ENCODE results near the gene SMPX. TPM values are rescaled to one million over a fixed set of nuclear protein-coding genes. Genes with fewer than 3 reads are reported as not detected.

The SMPX gene
- total and polyA plus RNA-seq, 9 of the 15 experiments (the other 6 are each of a cell fraction or from before 2014, with no cell fraction given) = not detected

DNA sequence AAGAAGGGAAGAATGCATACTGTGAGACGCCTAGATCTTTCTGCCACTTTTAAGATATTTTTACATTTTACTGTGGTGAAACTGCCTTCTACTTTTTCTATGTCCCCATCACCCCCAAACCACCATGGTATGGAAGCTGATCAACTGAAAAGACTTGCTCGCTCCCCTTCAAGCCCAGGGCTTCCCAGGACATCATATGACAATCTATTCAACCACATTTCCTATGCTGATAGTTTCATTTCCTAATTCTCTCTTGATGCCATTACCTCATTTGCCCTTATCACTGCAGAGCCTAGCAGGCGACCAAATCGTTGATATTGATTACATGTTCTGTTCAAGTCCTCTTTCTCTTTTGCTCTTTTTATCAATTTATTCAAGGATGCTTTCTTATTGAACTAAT is 59.6 kb downstream of the SMPX start:
- no peak for FAIRE-seq
- Histone ChIP-seq H3K9me1 (ENCODE audit: control insufficient read depth, insufficient read depth, low read length) (no peaks in the 10 kb centered on the region), H3K9ac (ENCODE audit: insufficient read depth in 1 of 2, low read depth in 2 of 2, low read length in 2 of 2) (no peak overlapping the region), H3K27ac (ENCODE audit: extremely low read depth, low read depth, low read length) (no peak overlapping the region), H3K9me3 (replicated peaks; ENCODE audit: control insufficient read depth, insufficient read depth, low read depth, low read length) (no peaks in the 10 kb centered on the region), H3K4me1 (replicated peaks in 1 of 2; ENCODE audit: control insufficient read depth in 2 of 2, insufficient read depth in 2 of 2, low read length in 2 of 2) (no peaks in the 10 kb centered on the region), H2AFZ (ENCODE audit: low read depth, low read length) (no peak overlapping the region), H4K20me1 (replicated peaks; ENCODE audit: control insufficient read depth, insufficient read depth, low read length) (no peaks in the 10 kb centered on the region), H3K79me2 (ENCODE audit: control insufficient read depth, insufficient read depth, low read length) (no peaks in the 10 kb centered on the region), H3K4me2 (ENCODE audit: insufficient read depth, low read length) (no peak overlapping the region), H3K36me3 (ENCODE audit: control insufficient read depth, insufficient read depth, low read length) (no peaks in the 10 kb centered on the region), H3K4me3 (no peak overlapping the region), H3K27me3 (ENCODE audit: control insufficient read depth in 2 of 2, insufficient read depth in 2 of 2, low read length in 2 of 2) (no peaks in the 10 kb centered on the region)
- 0% methylated on average over 3 of the region's 4 CpGs for WGBS (ENCODE audit: insufficient coverage, low coverage, missing lambda C conversion rate)
- CTCF ChIA-PET (ENCODE audit: low intra/inter-chr PET ratio) = no interaction called here
- BruUV-seq (replicated peaks) = no TSS peak
- POLR2A ChIA-PET = no interaction called here
- no peak for ATAC-seq
- no peak for DNase-seq (ENCODE audit: extremely low read depth in 1 of 4, low spot score in 3 of 4)
- TF ChIP-seq RHOXF2B (CRISPR knock-in tag; conservative IDR thresholded peaks at IDR 0.05) (no peak), ZSCAN29 (IDR thresholded peaks at IDR 0.05) (no peak), ZNF707 (CRISPR knock-in tag; conservative IDR thresholded peaks at IDR 0.05) (no peak), FOSL1 (tag; conservative IDR thresholded peaks at IDR 0.05) (no peak), RBM17 (IDR thresholded peaks at IDR 0.05; ENCODE audit: borderline replicate concordance, low read depth, low read length) (no peak), NUFIP1 (IDR thresholded peaks at IDR 0.05; ENCODE audit: partially characterized antibody) (no peak), ZNF140 (CRISPR knock-in tag; IDR thresholded peaks at IDR 0.05) (no peak), HEY1 (CRISPR knock-in tag; IDR thresholded peaks at IDR 0.05; ENCODE audit: borderline replicate concordance) (no peak), SRSF7 (optimal IDR thresholded peaks at IDR 0.05; ENCODE audit: low read depth, low read length) (no peak)
- TF ChIP-seq, protein P1, sequence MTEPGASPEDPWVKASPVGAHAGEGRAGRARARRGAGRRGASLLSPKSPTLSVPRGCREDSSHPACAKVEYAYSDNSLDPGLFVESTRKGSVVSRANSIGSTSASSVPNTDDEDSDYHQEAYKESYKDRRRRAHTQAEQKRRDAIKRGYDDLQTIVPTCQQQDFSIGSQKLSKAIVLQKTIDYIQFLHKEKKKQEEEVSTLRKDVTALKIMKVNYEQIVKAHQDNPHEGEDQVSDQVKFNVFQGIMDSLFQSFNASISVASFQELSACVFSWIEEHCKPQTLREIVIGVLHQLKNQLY (CRISPR knock-in tag; conservative IDR thresholded peaks at IDR 0.05) = no peak
- TF ChIP-seq, protein P2, sequence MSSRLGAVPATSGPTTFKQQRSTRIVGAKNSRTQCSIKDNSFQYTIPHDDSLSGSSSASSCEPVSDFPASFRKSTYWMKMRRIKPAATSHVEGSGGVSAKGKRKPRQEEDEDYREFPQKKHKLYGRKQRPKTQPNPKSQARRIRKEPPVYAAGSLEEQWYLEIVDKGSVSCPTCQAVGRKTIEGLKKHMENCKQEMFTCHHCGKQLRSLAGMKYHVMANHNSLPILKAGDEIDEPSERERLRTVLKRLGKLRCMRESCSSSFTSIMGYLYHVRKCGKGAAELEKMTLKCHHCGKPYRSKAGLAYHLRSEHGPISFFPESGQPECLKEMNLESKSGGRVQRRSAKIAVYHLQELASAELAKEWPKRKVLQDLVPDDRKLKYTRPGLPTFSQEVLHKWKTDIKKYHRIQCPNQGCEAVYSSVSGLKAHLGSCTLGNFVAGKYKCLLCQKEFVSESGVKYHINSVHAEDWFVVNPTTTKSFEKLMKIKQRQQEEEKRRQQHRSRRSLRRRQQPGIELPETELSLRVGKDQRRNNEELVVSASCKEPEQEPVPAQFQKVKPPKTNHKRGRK (tag; IDR thresholded peaks at IDR 0.05) = no peak
- TF ChIP-seq, protein P3, sequence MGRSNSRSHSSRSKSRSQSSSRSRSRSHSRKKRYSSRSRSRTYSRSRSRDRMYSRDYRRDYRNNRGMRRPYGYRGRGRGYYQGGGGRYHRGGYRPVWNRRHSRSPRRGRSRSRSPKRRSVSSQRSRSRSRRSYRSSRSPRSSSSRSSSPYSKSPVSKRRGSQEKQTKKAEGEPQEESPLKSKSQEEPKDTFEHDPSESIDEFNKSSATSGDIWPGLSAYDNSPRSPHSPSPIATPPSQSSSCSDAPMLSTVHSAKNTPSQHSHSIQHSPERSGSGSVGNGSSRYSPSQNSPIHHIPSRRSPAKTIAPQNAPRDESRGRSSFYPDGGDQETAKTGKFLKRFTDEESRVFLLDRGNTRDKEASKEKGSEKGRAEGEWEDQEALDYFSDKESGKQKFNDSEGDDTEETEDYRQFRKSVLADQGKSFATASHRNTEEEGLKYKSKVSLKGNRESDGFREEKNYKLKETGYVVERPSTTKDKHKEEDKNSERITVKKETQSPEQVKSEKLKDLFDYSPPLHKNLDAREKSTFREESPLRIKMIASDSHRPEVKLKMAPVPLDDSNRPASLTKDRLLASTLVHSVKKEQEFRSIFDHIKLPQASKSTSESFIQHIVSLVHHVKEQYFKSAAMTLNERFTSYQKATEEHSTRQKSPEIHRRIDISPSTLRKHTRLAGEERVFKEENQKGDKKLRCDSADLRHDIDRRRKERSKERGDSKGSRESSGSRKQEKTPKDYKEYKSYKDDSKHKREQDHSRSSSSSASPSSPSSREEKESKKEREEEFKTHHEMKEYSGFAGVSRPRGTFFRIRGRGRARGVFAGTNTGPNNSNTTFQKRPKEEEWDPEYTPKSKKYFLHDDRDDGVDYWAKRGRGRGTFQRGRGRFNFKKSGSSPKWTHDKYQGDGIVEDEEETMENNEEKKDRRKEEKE (IDR thresholded peaks at IDR 0.05; ENCODE audit: borderline replicate concordance in 1 of 2, control insufficient read depth in 1 of 2, low read depth in 2 of 2, low read length in 1 of 2) = no peak
- in situ Hi-C loops (cut with MboI) (no loop called here), intact Hi-C loops (cut with micrococcal nuclease) (no loop called here)

Measured in K562 (cell line).